Renal pelvis (tissue), 3 donors: Measurements from ENCODE around the gene MARVELD1. TPM values are rescaled to one million over a fixed set of nuclear protein-coding genes. Genes with fewer than 3 reads are reported as not detected.

Experiments
- polyA plus RNA-seq, 3 donors: library from polyadenylated mRNA; unstranded; fragments of 120-200 nt; gene quantifications; one replicate each; pipeline ENCODE4 v1.2.1, GENCODE V29; 2013; ENCODE audit not compliant: insufficient read length in 3 of 3

The MARVELD1 gene
- polyA plus RNA-seq, 3 donors, result 36.4 to 46.8 (median 43.9) TPM

Other genes starting within 250 kb of the MARVELD1 start
- gene MMS19, start 215.3 kb upstream of the MARVELD1 start, polyA plus RNA-seq, result 100 to 1,000 TPM in 2 of 3 donors, 10 to 100 TPM in 1; 94.4 to 108 (median 106) TPM
- gene UBTD1, start 214.8 kb upstream of the MARVELD1 start, polyA plus RNA-seq, result 10 to 100 TPM in 2 of 3 donors, 1 to 10 TPM in 1; 9.2 to 12.5 (median 11.3) TPM
- gene ANKRD2, start 141.0 kb upstream of the MARVELD1 start, polyA plus RNA-seq, result under 1 TPM; 0.39 to 0.50 (median 0.49) TPM
- gene HOGA1, start 129.3 kb upstream of the MARVELD1 start, polyA plus RNA-seq, result 10 to 100 TPM; 48.5 to 70.8 (median 69.1) TPM
- gene C10orf62, start 124.0 kb upstream of the MARVELD1 start, polyA plus RNA-seq, result 1 to 10 TPM in 2 of 3 donors, under 1 TPM in 1; 0.31 to 3.5 (median 1.3) TPM
- 10 to 100 TPM; 21.7 to 29.7 (median 22.9) TPM for gene MORN4, start 80.2 kb upstream of the MARVELD1 start, polyA plus RNA-seq
- 10 to 100 TPM; 18.8 to 20.7 (median 20.5) TPM for gene PI4K2A, start 73.1 kb upstream of the MARVELD1 start, polyA plus RNA-seq
- gene AVPI1, start 26.5 kb upstream of the MARVELD1 start, polyA plus RNA-seq, result 1 to 10 TPM; 4.3 to 5.3 (median 4.5) TPM
- 10 to 100 TPM; 22.7 to 40.4 (median 37.7) TPM for gene ZFYVE27, start 23.4 kb downstream of the MARVELD1 start, polyA plus RNA-seq
- under 1 TPM in 2 of 3 donors, not detected in 1; 0.09 to 0.11 TPM for gene SFRP5, start 58.3 kb downstream of the MARVELD1 start, polyA plus RNA-seq
- 1 to 10 TPM in 1 of 3 donors, under 1 TPM in 2; 0.45 to 1.0 (median 0.48) TPM for gene GOLGA7B, start 136.1 kb downstream of the MARVELD1 start, polyA plus RNA-seq